Cardiac muscle cell (in vitro differentiated cells and primary cell): Measurements from ENCODE around the gene EPN1. TPM values are rescaled to one million over a fixed set of nuclear protein-coding genes. Genes with fewer than 3 reads are reported as not detected.
"Not testable (repeated sequence)": the region's sequence is repeated elsewhere in the genome, so short reads cannot be mapped to it uniquely, and the experiment has no call there.

Experiments
- DNase-seq, 2 donors: peaks; one replicate each; pipeline versions ENCODE4 v3.0.0 to v3.0.0-alpha.2; 2010 to 2017; ENCODE audit warnings: low read depth in 1 of 2, low spot score in 1 of 2
- H3K27ac ChIP-seq: fragments of 200-600 bp; sonication (generic); 2 replicates; pipeline ENCODE4 v1.5.1; 2016
- H3K27me3 ChIP-seq: fragments of 200-600 bp; sonication (generic); 2 replicates; pipeline ENCODE4 v1.6.0; 2016; ENCODE audit warnings: control low read depth
- H3K36me3 ChIP-seq: fragments of 200-600 bp; sonication (generic); 2 replicates; pipeline ENCODE4 v1.5.1; 2016; ENCODE audit warnings: control low read depth
- H3K4me1 ChIP-seq: fragments of 200-600 bp; sonication (generic); 2 replicates; pipeline ENCODE4 v1.8.1; 2017; ENCODE audit warnings: low read depth, mild to moderate bottlenecking, mixed run types
- H3K4me3 ChIP-seq: fragments of 200-600 bp; sonication (generic); 2 replicates; pipeline ENCODE4 v1.5.1; 2016; ENCODE audit warnings: mild to moderate bottlenecking
- H3K9me3 ChIP-seq: fragments of 200-600 bp; sonication (generic); 2 replicates; pipeline ENCODE4 v1.5.1; 2017; ENCODE audit warnings: low read depth, mild to moderate bottlenecking, control low read depth
- CTCF ChIP-seq: IDR thresholded peaks from 2 replicates; pipeline ENCODE4 v1.5.1; 2012; ENCODE audit warnings: low read depth, mild to moderate bottlenecking, low read length
- polyA plus RNA-seq: library from polyadenylated mRNA; unstranded; fragments of >200 nt; fragmentation: Nextera tagmentation; extraction: Ambion mirVana; gene quantifications from 2 replicates; pipeline ENCODE4 v1.2.1, GENCODE V29; 2016
- total RNA-seq: library from RNA; depleted of rRNA; stranded (reverse); fragments of >200 nt; gene quantifications from 2 replicates; pipeline ENCODE4 v1.2.3, GENCODE V29; 2016

The EPN1 gene
- total and polyA plus RNA-seq, 2 experiments from 2014 or later = 164 to 173 TPM

- no peak for DNase-seq
- no peak for TF ChIP-seq CTCF
- Histone ChIP-seq H3K27ac (no peak within 1 kb of the TSS), H3K9me3 (no peaks in the 10 kb centered on the region), H3K36me3 (no peaks in the 10 kb centered on the region), H3K4me1 (no peaks in the 10 kb centered on the region), H3K4me3 (no peak within 1 kb of the TSS), H3K27me3 (no peaks in the 10 kb centered on the region)
Measured at GRCh38 chr19:55738302-55738701, 63.3 kb downstream of the EPN1 start, which contains the start of gene NLRP9. TSS of gene NLRP9 (minus strand) at chr19:55738402. CDS start at chr19:55738374, 28 bp downstream.

GRCh38 chr19:55750715-55751114 lies 75.7 kb downstream of the EPN1 start:
- no peak overlapping the region for H3K27ac ChIP-seq
- H3K4me3 ChIP-seq = no peak overlapping the region
- H3K9me3 ChIP-seq = peaks cover 4% of the 10 kb centered on the region
- H3K36me3 ChIP-seq = no peaks in the 10 kb centered on the region
- TF ChIP-seq CTCF = no peak
- no peaks in the 10 kb centered on the region for H3K27me3 ChIP-seq
- H3K4me1 ChIP-seq = no peaks in the 10 kb centered on the region
- DNase-seq = no peak

- Histone ChIP-seq H3K27ac (no peak overlapping the region), H3K36me3 (no peaks in the 10 kb centered on the region), H3K4me1 (no peaks in the 10 kb centered on the region), H3K9me3 (peaks cover 4% of the 10 kb centered on the region), H3K27me3 (no peaks in the 10 kb centered on the region), H3K4me3 (no peak overlapping the region)
- no peak for TF ChIP-seq CTCF
- DNase-seq = no peak
Measured at GRCh38 chr19:55753401-55753800, 78.4 kb downstream of the EPN1 start.

- H3K4me1 ChIP-seq, H3K9me3 ChIP-seq, H3K27ac ChIP-seq, H3K36me3 ChIP-seq, H3K27me3 ChIP-seq, DNase-seq, H3K4me3 ChIP-seq: not testable (repeated sequence)
Measured at GRCh38 chr19:55756808-55757207, 81.8 kb downstream of the EPN1 start.

- not testable (repeated sequence) for H3K27ac ChIP-seq, H3K36me3 ChIP-seq, H3K9me3 ChIP-seq, DNase-seq, H3K27me3 ChIP-seq, H3K4me3 ChIP-seq, H3K4me1 ChIP-seq
Measured at GRCh38 chr19:55758797-55759196, 83.8 kb downstream of the EPN1 start, which contains the start of gene RFPL4A. TSS of gene RFPL4A (plus strand) at chr19:55759097. CDS start at chr19:55761801, 2,704 bp downstream.

Other genes starting within 250 kb of the EPN1 start
- gene SHISA7, start 231.9 kb upstream of the EPN1 start, total RNA-seq = not detected in 2 replicates
- not detected in 2 replicates for gene SHISA7, start 231.9 kb upstream of the EPN1 start, polyA plus RNA-seq
- 99.4 and 200 TPM in 2 replicates for gene ISOC2, start 213.6 kb upstream of the EPN1 start, total RNA-seq
- gene ISOC2, start 213.6 kb upstream of the EPN1 start, polyA plus RNA-seq = 73.9 and 89.7 TPM in 2 replicates
- gene C19orf85, start 210.5 kb upstream of the EPN1 start, total RNA-seq = not detected in 2 replicates
- gene C19orf85, start 210.5 kb upstream of the EPN1 start, polyA plus RNA-seq = not detected in 2 replicates
- 15.7 and 16.7 TPM in 2 replicates for gene ZNF628, start 198.6 kb upstream of the EPN1 start, total RNA-seq
- gene ZNF628, start 198.6 kb upstream of the EPN1 start, polyA plus RNA-seq = 0.95 and 0.96 TPM in 2 replicates
- gene NAT14, start 190.0 kb upstream of the EPN1 start, total RNA-seq = 56.5 and 78.7 TPM in 2 replicates
- gene NAT14, start 190.0 kb upstream of the EPN1 start, polyA plus RNA-seq = 137 and 138 TPM in 2 replicates
- gene SSC5D, start 186.8 kb upstream of the EPN1 start, total RNA-seq = 0.32 and 0.89 TPM in 2 replicates
- gene SSC5D, start 186.8 kb upstream of the EPN1 start, polyA plus RNA-seq = 0.15 and 0.60 TPM in 2 replicates
- 2.4 and 5.3 TPM in 2 replicates for gene SBK2, start 138.1 kb upstream of the EPN1 start, total RNA-seq
- gene SBK2, start 138.1 kb upstream of the EPN1 start, polyA plus RNA-seq = 6.8 and 7.1 TPM in 2 replicates
- 0.71 and 0.88 TPM in 2 replicates for gene SBK3, start 129.7 kb upstream of the EPN1 start, total RNA-seq
- gene SBK3, start 129.7 kb upstream of the EPN1 start, polyA plus RNA-seq = not detected in 2 replicates
- 10.3 and 13.4 TPM in 2 replicates for gene ZNF579, start 94.4 kb upstream of the EPN1 start, total RNA-seq
- gene ZNF579, start 94.4 kb upstream of the EPN1 start, polyA plus RNA-seq = 14.9 and 17.7 TPM in 2 replicates
- gene FIZ1, start 75.7 kb upstream of the EPN1 start, total RNA-seq = 12.8 and 13.6 TPM in 2 replicates
- gene FIZ1, start 75.7 kb upstream of the EPN1 start, polyA plus RNA-seq = 18.7 and 25.3 TPM in 2 replicates
- gene ZNF524, start 74.9 kb upstream of the EPN1 start, total RNA-seq = 26.5 and 29.1 TPM in 2 replicates
- gene ZNF524, start 74.9 kb upstream of the EPN1 start, polyA plus RNA-seq = 15.9 and 17.3 TPM in 2 replicates
- gene ZNF865, start 69.6 kb upstream of the EPN1 start, total RNA-seq = 7.1 and 11.2 TPM in 2 replicates
- gene ZNF865, start 69.6 kb upstream of the EPN1 start, polyA plus RNA-seq = 1.9 and 2.6 TPM in 2 replicates
- gene ZNF784, start 50.7 kb upstream of the EPN1 start, total RNA-seq = 15.1 and 15.4 TPM in 2 replicates
- gene ZNF784, start 50.7 kb upstream of the EPN1 start, polyA plus RNA-seq = 13.3 and 14.0 TPM in 2 replicates
- 78.4 and 84.9 TPM in 2 replicates for gene ZNF580, start 34.2 kb upstream of the EPN1 start, total RNA-seq
- 104 and 124 TPM in 2 replicates for gene ZNF580, start 34.2 kb upstream of the EPN1 start, polyA plus RNA-seq
- 28.4 and 42.0 TPM in 2 replicates for gene ZNF581, start 31.6 kb upstream of the EPN1 start, total RNA-seq
- gene ZNF581, start 31.6 kb upstream of the EPN1 start, polyA plus RNA-seq = 22.3 and 28.7 TPM in 2 replicates
- 42.4 and 49.2 TPM in 2 replicates for gene CCDC106, start 27.0 kb upstream of the EPN1 start, total RNA-seq
- gene CCDC106, start 27.0 kb upstream of the EPN1 start, polyA plus RNA-seq = 40.6 and 43.5 TPM in 2 replicates
- gene U2AF2, start 20.2 kb upstream of the EPN1 start, total RNA-seq = 170 and 187 TPM in 2 replicates
- gene U2AF2, start 20.2 kb upstream of the EPN1 start, polyA plus RNA-seq = 13.4 and 16.3 TPM in 2 replicates
- not detected in 2 replicates for gene NLRP9, start 63.2 kb downstream of the EPN1 start, total RNA-seq
- not detected in 2 replicates for gene NLRP9, start 63.2 kb downstream of the EPN1 start, polyA plus RNA-seq
- not detected in 2 replicates for gene RFPL4A, start 83.9 kb downstream of the EPN1 start, total RNA-seq
- gene RFPL4A, start 83.9 kb downstream of the EPN1 start, polyA plus RNA-seq = not detected in 2 replicates
- gene RFPL4AL1, start 93.9 kb downstream of the EPN1 start, total RNA-seq = not detected in 2 replicates
- gene RFPL4AL1, start 93.9 kb downstream of the EPN1 start, polyA plus RNA-seq = not detected in 2 replicates
- not detected in 2 replicates for gene NLRP11, start 156.8 kb downstream of the EPN1 start, total RNA-seq
- not detected in 2 replicates for gene NLRP11, start 156.8 kb downstream of the EPN1 start, polyA plus RNA-seq
- not detected in 2 replicates for gene NLRP4, start 161.3 kb downstream of the EPN1 start, total RNA-seq
- not detected in 2 replicates for gene NLRP4, start 161.3 kb downstream of the EPN1 start, polyA plus RNA-seq